Endometrial microvascular endothelial cells (primary cell): ENCODE measurements around the gene UBE3C. TPM values are rescaled to one million over a fixed set of nuclear protein-coding genes. Genes with fewer than 3 reads are reported as not detected.
"Not testable (repeated sequence)": the region's sequence is repeated elsewhere in the genome, so short reads cannot be mapped to it uniquely, and the experiment has no call there.

Source experiments
- in situ Hi-C: cut with HindIII; loops from 2 replicates; pipeline ENCODE4 v1.10.0; 2017; ENCODE audit warnings: low sequenced_read_pairs, low pct_unique_long_range_greater_than_20kb; ENCODE audit errors: inconsistent ontology term
- total RNA-seq: library from RNA; depleted of rRNA; stranded (reverse); fragments of >200 nt; gene quantifications from one replicate; pipeline ENCODE4 v1.2.3, GENCODE V29; 2015; ENCODE audit errors: inconsistent ontology term

The UBE3C gene
- total RNA-seq, 1 donor from 2014 or later = 90.5 TPM

DNA sequence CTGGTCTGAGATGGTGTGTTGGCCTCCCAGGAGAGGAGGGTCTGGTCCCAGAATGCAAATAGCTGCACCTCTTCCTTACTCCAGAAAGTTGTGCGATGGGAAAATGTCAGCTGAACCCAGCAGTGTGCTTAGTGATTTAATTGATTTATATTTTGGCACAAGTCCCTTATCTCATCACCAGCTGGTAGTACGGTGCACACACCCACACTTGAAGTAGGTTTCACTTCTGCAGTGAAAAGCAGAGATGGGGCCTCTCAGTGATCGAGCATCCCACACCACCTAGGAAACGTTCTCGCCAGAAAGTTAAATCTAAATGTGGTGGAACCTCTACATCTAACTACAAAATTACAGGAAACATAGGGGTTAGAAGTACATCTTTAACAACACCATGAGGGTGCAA, 80.4 kb downstream of the UBE3C start:
- in situ Hi-C loops = no loop called here

- in situ Hi-C loops = no loop called here
These were observed 82.3 kb downstream of the UBE3C start for GRCh38 chr7:157220916-157221569.

GRCh38 chr7:157222687-157223086, 84.0 kb downstream of the UBE3C start:
- in situ Hi-C loops = no loop called here

GRCh38 chr7:157224627-157225026, 85.9 kb downstream of the UBE3C start:
- in situ Hi-C loops = no loop called here

- in situ Hi-C loops = no loop called here
These were observed 90.2 kb downstream of the UBE3C start for GRCh38 chr7:157228864-157229422.

GRCh38 chr7:157233677-157234076, 95.0 kb downstream of the UBE3C start:
- in situ Hi-C loops = no loop called here

- in situ Hi-C loops = no loop called here
These were observed 95.5 kb downstream of the UBE3C start for GRCh38 chr7:157234271-157234670.

GRCh38 chr7:157235357-157236333, 96.9 kb downstream of the UBE3C start:
- in situ Hi-C loops = no loop called here

- in situ Hi-C loops = no loop called here
These were observed 99.4 kb downstream of the UBE3C start for GRCh38 chr7:157238087-157238486.

GRCh38 chr7:157239571-157240270, 101.0 kb downstream of the UBE3C start:
- in situ Hi-C loops = no loop called here

GRCh38 chr7:157241631-157242030, 102.9 kb downstream of the UBE3C start:
- in situ Hi-C loops = no loop called here

DNA sequence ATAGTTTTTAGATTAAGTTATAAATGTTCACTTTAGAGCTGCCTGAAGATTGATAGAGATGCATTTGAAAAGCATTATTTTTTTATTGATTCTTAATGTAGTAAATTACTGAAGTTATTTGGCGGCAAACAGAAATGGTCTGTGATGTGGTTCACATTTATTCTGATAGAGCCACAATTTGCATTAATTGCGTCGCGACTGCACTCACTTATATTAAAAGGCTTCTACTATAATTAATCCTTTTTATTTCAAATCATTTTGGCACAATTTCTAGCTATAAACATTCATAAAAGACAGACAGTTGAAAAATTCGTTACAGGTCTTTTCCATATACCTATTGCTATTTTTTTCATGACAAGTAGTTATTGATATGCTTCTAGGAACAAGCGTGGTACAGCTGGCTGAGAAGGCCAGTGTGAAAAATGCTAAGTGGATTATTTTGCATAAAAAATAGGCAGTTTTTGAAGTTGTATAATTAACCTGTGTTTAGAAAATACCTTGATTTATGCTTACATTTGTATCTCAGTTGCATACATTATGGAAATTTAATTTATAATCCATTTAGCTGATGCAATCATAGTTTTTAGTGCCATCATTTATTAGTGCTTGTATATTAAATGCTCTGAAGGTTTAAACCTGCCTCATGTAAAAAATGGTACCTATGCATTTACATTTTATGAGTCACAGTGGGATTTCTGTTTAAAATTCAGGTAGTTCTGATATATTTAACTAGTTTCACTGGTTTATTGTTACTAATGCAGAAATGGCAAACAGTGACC, 106.0 kb downstream of the UBE3C start:
- in situ Hi-C loops = no loop called here

GRCh38 chr7:157246052-157246451, 107.3 kb downstream of the UBE3C start:
- in situ Hi-C loops = no loop called here

GRCh38 chr7:157248659-157249058, 109.9 kb downstream of the UBE3C start:
- in situ Hi-C loops = no loop called here

GRCh38 chr7:157250605-157251228, 112.0 kb downstream of the UBE3C start:
- in situ Hi-C loops = no loop called here

- in situ Hi-C loops = not testable (repeated sequence)
These were observed 113.1 kb downstream of the UBE3C start for GRCh38 chr7:157251817-157252216.

GRCh38 chr7:157253850-157254249, 115.1 kb downstream of the UBE3C start:
- in situ Hi-C loops = no loop called here

DNA sequence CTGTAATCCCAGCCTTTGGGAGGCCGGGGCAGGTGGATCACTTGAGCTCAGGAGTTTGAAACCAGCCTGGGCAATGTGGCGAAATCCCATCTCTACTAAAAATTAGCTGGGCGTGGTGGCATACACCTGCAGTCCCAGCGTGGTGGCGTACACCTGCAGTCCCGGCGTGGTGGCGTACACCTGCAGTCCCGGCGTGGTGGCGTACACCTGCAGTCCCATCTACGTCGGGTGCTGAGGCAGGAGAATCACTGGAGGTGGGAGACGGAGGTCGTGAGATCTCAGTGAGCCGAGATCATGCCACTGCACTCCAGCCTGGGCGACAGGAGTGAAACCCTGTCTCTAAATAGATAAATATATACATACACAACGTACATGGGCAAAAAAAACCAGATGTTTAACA, 116.1 kb downstream of the UBE3C start:
- in situ Hi-C loops = not testable (repeated sequence)
